GM12874 (cell line): Measurements from ENCODE around the gene WDR20.

Source experiments
- TF ChIP-seq, protein P1 (sequence below): IDR thresholded peaks from 2 replicates; pipeline ENCODE4 v1.5.1; 2011; ENCODE audit warnings: low read depth, mild to moderate bottlenecking, control low read depth, low read length, moderate library complexity; ENCODE audit not compliant: insufficient read depth

WDR20 gene

GRCh38 chr14:102150744-102151143, 11.0 kb downstream of the WDR20 start:
- TF ChIP-seq, protein P1, sequence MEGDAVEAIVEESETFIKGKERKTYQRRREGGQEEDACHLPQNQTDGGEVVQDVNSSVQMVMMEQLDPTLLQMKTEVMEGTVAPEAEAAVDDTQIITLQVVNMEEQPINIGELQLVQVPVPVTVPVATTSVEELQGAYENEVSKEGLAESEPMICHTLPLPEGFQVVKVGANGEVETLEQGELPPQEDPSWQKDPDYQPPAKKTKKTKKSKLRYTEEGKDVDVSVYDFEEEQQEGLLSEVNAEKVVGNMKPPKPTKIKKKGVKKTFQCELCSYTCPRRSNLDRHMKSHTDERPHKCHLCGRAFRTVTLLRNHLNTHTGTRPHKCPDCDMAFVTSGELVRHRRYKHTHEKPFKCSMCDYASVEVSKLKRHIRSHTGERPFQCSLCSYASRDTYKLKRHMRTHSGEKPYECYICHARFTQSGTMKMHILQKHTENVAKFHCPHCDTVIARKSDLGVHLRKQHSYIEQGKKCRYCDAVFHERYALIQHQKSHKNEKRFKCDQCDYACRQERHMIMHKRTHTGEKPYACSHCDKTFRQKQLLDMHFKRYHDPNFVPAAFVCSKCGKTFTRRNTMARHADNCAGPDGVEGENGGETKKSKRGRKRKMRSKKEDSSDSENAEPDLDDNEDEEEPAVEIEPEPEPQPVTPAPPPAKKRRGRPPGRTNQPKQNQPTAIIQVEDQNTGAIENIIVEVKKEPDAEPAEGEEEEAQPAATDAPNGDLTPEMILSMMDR: no peak

DNA sequence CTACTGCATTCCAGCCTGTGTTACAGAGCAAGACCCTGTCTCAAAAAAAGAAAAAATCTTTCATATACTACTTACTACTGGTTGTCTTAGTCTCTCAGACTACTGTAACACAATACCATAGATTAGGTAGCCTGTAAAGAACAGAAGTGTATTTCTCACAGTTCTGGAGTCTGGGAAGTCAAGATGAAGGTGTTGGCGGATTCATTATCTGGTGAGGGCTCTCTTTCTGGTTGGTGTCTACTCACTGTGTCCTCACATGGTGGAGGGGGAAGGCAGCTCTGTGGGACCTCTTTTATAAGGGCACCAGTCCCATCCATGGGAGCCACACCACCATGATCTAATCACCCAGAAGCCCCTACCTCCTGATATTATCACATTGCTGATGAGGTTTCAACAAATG, 14.4 kb downstream of the WDR20 start:
- TF ChIP-seq, protein P1: no peak

- TF ChIP-seq, protein P1: no peak
Observed at GRCh38 chr14:102154821-102155549, 15.3 kb downstream of the WDR20 start.

GRCh38 chr14:102157346-102157745, 17.6 kb downstream of the WDR20 start:
- TF ChIP-seq, protein P1: no peak

- TF ChIP-seq, protein P1: no peak
Observed at GRCh38 chr14:102158797-102159196, 19.1 kb downstream of the WDR20 start.

DNA sequence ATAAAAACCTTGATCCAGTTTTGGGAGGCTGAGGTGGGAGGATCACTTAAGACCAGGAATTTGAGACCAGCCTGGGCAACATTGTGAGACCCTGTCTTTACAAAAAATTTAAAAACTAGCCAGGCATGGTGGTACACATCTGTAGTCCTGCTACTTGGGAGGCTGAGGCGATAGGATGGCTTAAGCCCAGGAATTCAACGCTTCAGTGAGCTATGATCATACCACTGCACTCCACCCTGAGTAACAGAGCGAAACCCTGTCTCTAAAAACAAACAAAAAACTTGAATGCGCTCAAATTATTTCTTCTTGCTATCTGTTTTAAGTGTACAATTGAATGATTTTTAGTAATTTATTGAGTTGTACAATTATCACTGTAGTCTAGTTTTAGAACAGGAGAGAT, 20.1 kb downstream of the WDR20 start:
- TF ChIP-seq, protein P1: no peak

- TF ChIP-seq, protein P1: no peak
Observed at GRCh38 chr14:102162487-102162886, 22.8 kb downstream of the WDR20 start.
